GM18873 (cell line): ENCODE data around the gene INHBC.
"Not testable (repeated sequence)": the region's sequence is repeated elsewhere in the genome, so short reads cannot be mapped to it uniquely, and the experiment has no call there.

ENCODE experiments used
- ATAC-seq: cut with Tn5 transposase; IDR thresholded peaks from one replicate; pipeline ENCODE4 v1.9.1; 2021; ENCODE audit warnings: mild to moderate bottlenecking, moderate library complexity, moderate number of reproducible peaks; ENCODE audit not compliant: unreplicated experiment, low FRiP score

Gene INHBC, protein sequence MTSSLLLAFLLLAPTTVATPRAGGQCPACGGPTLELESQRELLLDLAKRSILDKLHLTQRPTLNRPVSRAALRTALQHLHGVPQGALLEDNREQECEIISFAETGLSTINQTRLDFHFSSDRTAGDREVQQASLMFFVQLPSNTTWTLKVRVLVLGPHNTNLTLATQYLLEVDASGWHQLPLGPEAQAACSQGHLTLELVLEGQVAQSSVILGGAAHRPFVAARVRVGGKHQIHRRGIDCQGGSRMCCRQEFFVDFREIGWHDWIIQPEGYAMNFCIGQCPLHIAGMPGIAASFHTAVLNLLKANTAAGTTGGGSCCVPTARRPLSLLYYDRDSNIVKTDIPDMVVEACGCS

DNA sequence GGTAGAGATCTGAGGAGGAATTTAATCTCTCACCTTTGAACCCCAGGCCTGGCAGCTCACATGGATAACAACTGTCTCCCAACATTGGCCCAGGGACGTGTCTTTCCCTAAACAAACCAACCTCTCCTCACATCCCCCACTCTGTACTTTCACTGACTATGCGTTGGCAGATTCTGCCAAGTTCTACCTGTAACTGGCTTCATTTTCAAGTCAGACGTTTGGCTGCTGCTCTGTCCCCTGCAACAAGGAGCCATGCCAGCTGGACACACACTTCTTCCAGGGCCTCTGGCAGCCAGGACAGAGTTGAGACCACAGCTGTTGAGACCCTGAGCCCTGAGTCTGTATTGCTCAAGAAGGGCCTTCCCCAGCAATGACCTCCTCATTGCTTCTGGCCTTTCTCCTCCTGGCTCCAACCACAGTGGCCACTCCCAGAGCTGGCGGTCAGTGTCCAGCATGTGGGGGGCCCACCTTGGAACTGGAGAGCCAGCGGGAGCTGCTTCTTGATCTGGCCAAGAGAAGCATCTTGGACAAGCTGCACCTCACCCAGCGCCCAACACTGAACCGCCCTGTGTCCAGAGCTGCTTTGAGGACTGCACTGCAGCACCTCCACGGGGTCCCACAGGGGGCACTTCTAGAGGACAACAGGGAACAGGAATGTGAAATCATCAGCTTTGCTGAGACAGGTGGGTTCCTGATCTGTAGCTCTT, at the start of gene INHBC:
Gene INHBC, plus strand, starts transcription at position 268 of the 707 bp plus-strand sequence. Its CDS starts 103 bp downstream, at position 371.
- no peak for ATAC-seq

DNA sequence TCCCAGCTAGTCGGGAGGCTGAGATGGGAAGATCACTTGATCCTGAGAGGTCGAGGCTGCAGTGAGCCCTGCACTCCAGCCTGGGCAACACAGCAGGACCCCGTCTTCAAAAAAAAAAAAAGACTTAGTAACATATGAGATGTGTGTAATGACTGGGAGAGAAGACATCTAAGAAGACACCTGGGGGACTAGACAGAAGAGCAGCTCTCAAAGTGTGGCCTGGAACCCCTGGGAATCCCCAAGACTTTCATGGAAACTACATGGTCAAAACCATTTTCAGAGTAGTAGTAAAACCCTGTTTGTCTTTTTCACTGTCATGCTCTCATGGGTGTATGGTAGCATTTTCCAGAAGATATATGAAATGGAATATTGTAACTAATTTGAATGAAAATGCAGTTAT, 49.0 kb upstream of the INHBC start:
- no peak for ATAC-seq

DNA sequence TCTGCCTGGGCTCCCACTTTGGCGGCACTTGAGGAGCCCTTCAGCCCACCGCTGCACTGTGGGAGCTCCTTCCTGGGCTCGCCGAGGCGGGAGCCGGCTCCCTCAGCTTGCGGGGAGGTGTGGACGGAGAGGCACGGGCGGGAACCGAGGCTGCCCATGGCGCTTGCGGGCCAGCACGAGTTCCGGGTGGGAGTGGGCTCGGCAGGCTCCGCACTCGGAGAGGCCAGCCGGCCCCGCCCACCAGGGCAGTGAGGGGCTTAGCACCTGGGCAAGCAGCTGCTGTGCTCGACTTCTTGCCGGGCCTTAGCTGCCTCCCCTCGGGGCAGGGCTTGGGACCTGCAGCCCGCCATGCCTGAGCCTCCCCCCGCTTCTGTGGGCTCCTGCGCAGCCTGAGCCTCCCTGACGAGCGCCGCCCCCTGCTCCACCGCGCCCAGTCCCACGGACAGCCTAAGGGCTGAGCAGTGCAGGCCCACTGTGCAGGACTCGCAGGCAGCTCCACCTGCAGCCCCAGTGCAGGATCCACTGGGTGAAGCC, 48.3 kb upstream of the INHBC start:
- no peak for ATAC-seq

DNA sequence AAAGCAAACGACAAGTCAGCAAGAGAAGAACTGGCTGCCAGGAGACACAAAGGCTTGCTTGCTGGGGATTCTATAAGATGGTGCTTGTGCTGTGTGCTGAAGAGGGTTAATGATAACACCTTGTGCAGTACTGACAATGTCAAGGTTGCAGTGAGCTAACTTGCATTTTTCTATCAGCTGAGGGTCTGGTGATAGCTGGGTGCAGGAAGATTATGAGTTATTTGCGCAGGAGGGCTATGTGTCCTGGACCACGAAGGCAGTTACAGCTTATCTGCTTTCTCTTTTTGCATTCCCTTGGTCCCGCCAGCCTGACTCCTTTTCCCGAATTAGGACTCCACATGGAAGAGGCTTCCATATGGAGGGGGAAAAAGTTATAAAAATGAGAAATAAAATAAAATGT, 46.2 kb upstream of the INHBC start:
- no peak for ATAC-seq

DNA sequence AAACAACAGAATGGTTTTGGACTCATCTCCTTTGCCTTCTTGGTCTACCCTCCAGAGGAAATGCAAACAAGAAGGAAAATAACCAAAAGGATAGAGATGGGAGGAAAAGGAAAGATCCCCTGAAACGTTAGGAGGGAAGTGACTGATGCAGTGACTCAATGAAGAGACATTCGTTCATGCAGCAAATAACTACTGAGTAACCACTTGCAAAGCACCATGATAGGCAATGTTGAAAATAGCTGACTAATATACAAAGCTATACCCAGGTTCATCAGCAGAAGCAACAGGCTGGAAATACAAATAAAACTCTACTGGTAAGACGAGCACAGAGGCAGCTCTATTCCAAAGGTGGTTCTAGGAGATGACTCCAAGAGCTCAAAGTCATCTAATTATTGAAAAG, 45.6 kb upstream of the INHBC start:
- no peak for ATAC-seq

DNA sequence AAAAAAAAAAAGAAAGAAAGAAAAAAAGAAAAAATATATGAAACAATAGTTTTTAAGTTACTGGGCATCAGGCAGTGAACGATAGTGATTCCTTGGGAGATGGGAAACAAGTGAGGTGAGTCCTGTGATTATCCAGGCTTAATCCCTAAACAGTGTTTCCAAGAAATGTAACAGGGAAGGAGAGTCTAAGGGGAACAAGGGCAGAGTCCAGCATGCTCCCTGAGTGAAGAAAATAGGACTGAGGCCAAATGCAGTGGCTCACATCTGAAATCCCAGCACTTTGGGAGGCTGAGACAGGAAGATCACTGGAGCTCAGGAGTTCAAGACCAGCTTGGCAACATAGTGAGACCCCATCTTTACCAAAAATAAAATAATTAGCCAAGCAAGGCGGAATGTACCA, 44.4 kb upstream of the INHBC start:
- ATAC-seq: no peak

DNA sequence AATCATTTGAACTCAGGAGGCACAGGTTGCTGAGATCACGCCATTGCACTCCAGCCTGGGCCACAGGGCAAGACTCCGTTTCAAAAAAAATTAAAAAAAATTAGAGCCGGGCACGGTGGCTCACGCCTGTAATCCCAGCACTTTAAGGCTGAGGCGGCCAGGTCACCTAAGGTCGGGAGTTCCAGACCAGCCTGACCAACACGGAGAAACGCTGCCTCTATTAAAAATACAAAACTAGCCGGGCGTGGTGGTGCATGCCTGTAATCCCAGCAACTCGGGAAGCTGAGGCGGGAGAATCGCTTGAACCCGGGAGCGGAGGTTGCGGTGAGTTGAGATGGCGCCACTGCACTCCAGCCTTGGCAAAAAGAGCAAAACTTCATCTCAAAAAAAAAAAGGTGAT, 39.5 kb upstream of the INHBC start:
- ATAC-seq: no peak

DNA sequence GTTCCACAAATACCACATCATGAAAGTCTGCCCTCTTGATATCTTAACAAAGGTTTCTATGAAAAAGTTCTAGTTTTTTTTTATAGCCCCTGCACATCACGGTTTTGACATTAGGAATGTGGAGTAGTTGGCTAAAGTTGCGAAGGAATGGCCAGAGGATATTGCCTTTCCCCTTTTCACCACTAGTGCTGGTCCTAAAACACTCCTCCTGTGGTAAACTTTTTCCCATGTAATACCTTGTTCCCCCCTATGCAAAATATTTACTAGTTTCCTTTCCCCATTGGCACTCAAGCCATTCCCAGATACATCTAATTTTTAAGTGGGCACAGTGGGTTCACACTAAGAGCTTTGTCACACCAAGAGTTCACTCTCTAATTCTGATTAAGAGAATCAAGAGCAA, 37.1 kb upstream of the INHBC start:
- no peak for ATAC-seq

DNA sequence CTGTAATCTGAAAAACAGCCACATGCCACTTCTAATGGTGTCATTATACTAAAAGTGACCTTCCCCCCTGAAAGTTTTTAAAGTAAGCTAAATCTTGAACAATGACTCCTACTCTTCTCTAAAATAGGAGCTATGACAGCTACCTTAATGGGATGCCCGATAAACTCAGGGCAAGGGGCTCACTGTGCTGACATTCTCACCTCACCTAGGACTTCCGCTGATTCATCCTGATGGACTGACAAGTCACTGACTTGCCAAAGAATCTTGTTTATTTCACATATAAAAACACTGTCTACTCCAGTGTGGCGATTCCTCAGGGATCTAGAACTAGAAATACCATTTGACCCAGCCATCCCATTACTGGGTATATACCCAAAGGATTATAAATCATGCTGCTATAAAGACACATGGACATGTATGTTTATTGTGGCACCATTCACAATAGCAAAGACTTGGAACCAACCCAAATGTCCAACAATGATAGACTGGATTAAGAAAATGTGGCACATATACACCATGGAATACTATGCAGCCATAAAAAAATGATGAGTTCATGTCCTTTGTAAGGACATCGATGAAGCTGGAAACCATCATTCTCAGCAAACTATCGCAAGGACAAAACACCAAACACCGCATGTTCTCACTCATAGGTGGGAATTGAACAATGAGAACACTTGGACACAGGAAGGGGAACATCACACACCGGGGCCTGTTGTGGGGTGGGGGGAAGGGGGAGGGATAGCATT, 34.7 kb upstream of the INHBC start:
- ATAC-seq: not testable (repeated sequence)

DNA sequence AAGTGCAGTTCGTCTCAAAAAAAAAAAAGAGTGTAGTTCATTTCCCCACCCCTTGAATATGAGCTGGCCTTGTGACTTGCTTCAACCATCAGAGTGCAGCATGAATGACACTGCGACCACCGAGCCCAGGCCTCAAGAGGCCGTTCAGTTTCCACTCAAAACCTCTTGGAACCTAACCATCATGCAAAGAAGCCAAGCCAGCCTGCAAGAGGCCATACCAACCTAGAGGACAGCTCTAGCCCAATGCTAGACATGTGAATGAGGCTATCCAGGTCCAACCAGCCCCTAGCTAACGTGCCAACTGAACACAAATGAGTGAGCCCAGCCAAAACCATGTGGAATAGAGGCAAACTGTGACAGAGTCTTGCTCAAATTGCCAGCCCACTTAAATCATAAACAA, 33.4 kb upstream of the INHBC start:
- no peak for ATAC-seq

DNA sequence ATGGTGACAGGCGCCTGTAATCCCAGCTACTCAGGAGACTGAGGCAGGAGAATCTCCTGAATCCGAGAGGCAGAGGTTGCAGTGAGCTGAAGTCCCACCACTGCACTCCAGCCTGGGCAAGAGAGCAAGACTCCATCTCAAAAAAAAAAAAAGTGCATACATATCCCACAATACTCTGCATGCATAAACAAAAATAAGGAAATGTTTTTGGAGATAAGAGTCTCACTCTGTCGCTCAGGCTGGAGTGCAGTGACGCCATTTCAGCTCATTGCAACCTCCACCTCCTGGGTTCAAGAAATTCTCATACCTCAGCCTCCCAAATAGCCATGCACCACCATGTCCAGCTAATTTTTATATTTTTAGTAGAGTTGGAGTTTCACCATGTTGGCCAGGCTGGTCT, 32.4 kb upstream of the INHBC start:
- ATAC-seq: not testable (repeated sequence)

DNA sequence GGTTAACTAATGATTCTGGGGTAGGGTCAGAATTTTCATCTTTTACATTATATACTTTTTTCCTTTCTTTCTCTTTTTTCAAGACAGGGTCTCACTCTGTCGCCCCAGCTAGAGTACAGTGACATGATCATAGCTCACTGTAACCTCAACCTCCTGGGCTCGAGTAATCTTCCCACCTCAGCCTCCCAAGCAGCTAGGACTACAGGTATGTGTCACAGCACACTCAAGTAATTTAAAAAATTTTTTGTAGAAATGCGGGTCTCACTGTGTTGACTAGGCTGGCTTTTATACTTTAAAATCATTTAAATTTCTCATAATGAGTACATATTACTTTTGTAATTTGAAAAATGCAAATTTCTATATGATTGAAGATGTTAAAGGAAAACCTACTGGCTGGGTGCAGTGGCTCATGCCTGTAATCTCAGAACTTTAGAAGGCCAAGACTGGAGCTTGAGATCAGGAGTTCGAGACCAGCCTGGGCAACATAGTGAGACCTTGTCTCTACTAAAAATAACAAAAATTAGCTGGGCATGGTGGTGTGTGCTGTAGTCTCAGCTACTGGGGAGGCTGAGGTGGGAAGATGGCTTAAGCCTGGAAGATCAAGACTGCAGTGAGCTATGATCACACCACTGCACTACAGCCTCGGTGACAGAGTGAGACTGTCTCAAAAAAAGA, 29.5 kb upstream of the INHBC start:
- no peak for ATAC-seq

DNA sequence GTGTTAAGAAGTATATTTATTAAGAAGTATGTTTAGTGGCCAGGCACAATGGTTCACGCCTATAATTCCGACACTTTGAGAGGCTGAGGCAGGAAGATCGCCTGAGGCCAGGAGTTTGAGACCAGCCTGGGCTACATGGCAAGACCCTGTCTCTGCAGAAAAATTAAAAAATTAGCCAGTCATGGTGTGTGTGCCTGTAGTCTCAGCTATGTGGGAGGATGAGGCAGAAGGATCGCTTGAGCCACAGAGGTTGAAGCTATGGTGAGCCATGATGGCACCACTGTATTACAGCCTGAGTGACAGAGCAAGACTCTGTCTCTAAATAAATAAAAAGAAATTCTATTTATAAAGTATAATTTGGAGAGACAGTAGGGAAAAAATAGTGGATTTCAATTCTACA, 24.1 kb upstream of the INHBC start:
- no peak for ATAC-seq

DNA sequence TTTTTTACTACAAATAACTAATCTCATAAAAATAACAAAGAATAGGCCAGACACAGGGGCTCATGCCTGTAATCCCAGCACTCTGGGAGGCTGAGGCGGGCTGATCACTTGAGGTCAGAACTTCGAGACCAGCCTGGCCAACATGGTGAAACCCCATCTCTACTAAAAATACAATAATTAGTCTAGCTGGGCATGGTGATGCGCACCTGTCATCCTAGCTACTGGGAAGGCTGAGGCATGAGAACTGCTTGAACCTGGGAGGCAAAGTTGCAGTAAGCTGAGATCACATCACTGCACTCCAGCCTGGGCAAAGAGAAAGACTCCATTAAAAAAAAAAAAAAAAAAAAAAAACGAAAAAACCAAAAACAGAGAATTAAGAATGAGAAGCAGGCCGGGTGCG, 20.4 kb upstream of the INHBC start:
- not testable (repeated sequence) for ATAC-seq

DNA sequence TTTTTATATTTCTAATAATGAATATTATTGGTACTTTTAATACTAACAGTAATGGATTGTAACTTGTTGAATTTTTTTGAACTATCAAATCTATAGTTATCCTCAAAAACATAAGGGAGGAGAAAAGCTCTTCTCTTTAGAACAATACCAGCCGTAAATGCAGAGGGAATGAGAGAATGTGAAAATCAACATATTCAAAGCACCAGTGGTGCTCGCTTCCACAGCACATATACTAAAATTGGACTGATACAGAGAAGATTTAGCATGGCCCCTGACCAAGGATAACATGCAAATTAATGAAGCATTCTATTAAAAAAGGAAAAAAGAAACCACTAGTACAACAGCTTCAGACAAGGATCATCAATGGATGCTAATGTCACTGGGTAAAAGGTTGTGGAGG, 19.5 kb upstream of the INHBC start:
- ATAC-seq: no peak

DNA sequence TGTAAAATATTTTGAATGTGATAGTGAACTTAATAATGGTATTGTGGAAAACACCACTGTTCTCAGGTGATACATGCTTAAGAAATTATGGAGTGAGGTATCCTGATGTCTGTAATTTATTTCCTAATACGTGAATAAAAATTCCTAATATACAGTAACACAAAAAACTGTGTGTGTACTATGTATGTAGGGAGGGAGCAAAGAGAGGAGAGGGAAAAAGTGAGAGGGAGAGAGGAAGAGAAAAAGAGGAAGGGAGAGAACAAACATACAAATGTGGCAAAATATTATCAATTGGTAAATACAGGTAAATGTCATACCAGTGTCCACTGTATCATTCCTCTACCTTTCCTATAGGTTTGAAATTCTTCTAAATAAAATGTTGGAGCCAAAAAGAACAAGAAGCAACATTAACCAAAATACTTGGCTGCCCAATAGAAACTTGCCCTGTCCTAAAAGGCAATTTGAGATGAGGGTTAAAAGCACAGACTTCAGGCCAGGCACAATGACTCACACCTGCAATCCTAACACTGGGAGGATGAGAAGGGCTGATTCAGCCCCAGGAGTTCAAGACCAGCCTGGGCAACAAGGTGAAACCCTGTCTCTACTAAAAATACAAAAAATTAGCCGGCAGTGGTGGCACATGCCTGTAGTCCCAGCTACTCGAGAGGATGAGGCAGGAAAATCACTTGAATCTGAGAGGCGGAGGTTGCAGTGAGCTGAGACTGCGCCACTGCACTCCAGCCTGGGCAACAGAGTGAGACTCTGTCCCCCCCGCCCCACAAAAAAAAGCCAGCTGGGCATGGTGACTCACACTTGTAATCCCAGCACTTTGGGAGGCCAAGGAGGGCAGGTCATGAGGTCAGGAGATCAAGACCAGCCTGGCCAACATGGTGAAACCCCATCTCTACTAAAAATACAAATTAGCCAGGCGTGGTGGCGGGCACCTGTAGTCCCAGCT, 18.3 kb upstream of the INHBC start:
- ATAC-seq: no peak

DNA sequence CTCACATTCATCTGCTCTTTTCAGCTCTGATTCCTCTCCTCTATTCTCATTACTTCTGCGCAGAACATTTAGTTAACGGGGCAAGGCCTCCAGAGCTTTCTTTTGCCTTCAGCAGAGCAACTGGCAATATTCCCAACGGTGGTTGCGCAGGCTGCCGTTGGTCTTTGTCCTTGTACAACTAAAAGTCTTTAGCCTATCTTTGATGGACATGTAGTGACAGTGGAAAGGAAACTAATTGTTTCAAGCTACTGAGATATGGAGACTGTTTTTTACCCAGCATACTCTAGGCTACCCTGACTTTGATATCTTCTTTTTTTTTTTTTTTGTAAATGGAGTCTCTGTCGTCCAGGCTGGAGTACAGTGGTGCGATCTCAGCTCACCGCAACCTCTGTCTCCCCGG, 16.3 kb upstream of the INHBC start:
- ATAC-seq: no peak

DNA sequence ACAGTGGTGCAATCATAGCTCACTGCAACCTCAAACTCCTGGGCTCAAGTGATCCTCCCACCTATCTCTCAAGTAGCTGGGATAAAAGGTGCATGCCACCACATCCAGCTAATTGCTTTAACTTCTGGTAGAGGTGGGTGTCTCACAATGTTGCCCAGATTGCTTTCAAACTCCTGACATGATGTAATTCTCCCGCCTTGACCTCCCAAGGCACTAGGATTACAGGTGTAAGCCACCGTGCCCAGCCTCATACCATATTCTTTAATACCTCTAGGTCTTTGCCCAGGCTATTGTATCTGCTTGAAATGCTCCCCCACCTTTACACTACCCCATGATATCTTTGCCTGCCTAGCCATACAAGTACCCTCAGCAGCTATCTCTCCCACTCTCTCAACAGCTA, 15.1 kb upstream of the INHBC start:
- ATAC-seq: no peak

DNA sequence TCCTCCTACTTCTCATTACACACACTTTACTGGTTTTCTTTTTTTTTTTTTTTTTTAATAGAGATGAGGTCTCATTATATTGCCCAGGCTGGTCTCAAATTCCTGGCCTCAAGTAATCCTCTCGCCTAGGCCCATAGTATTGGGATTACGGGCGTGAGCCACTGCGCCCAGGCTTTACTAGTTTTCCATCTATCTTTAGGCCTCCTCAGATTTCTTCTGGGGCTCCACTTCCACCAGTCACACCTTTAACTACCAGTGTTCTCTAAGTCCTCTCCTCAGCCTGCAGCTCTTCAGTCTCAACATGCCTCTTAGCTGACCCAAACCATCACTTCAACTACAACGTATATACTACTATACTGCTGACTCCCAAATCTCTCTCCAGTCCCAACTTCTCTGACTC, 14.1 kb upstream of the INHBC start:
- ATAC-seq: no peak
